Prostate gland (tissue), 2 donors: ENCODE data around the gene MYCBPAP. TPM values are rescaled to one million over a fixed set of nuclear protein-coding genes. Genes with fewer than 3 reads are reported as not detected.
A peak's percentile ranks its signal among the peaks of the same experiment; 100 is the strongest.

Experiments
- DNase-seq: peaks from one replicate; pipeline ENCODE4 v3.0.0-alpha.2; 2019; ENCODE audit warnings: low spot score
- H3K27ac ChIP-seq, 2 donors: fragments of 200-600 bp; sonication (generic); 2 replicates each; pipeline ENCODE4 v1.5.1; 2017 to 2019
- H3K27me3 ChIP-seq: fragments of 200-600 bp; sonication (generic); replicated peaks from 2 replicates; pipeline ENCODE4 v1.5.1; 2019; ENCODE audit not compliant: insufficient read depth
- H3K36me3 ChIP-seq, 2 donors: fragments of 200-600 bp; sonication (generic); 1 replicate in 1 of 2; 2 replicates in 1 of 2; pipeline versions ENCODE4 v1.5.1 to v1.8.1; 2017 to 2019
- H3K4me1 ChIP-seq: fragments of 200-600 bp; sonication (generic); replicated peaks from 2 replicates; pipeline ENCODE4 v1.5.1; 2019
- H3K4me3 ChIP-seq, 2 donors: fragments of 200-600 bp; sonication (generic); 2 replicates each; pipeline ENCODE4 v1.5.1; 2017 to 2019
- H3K9me3 ChIP-seq: fragments of 200-600 bp; sonication (generic); 2 replicates; pipeline ENCODE4 v1.5.1; 2017
- POLR2A ChIP-seq: fragments of 450-650 bp; IDR thresholded peaks from one replicate; pipeline ENCODE4 v1.6.1; 2016; ENCODE audit warnings: antibody characterized with exemption, mild to moderate bottlenecking
- POLR2AphosphoS5 ChIP-seq: sonication (generic); formaldehyde crosslinking; IDR thresholded peaks from one replicate; pipeline ENCODE4 v1.6.1; 2017; ENCODE audit warnings: antibody characterized with exemption
- WGBS: methylation state at CpG from one replicate; pipeline ENCODE4 v1.1.5; 2018; 5-methylcytosine and 5-hydroxymethylcytosine counted together
- intact Hi-C: fragments of 100-400 bp; cut with DNase I; formaldehyde crosslinking; loops from one replicate; pipeline ENCODE4 v1.14.2; 2022
- total RNA-seq, 2 donors: library from RNA; depleted of rRNA; stranded (reverse); fragments of >200 nt; gene quantifications; one replicate each; pipeline ENCODE4 v1.1.0, GENCODE V29; 2016
- TF ChIP-seq, protein P1 (sequence below), 4 experiments: fragments of 200-600 bp in 2 of 4; fragments of 450-650 bp in 2 of 4; sonication (generic) in 2 of 4; IDR thresholded peaks; 1 replicate in 3 of 4; 2 replicates in 1 of 4; pipeline ENCODE4 v1.5.1; 2016 to 2019; ENCODE audit warnings: antibody characterized with exemption in 4 of 4, mild to moderate bottlenecking in 2 of 4, moderate library complexity in 2 of 4

MYCBPAP gene
- total RNA-seq, 2 donors from 2014 or later, result 0.14 to 12.6 TPM

DNA sequence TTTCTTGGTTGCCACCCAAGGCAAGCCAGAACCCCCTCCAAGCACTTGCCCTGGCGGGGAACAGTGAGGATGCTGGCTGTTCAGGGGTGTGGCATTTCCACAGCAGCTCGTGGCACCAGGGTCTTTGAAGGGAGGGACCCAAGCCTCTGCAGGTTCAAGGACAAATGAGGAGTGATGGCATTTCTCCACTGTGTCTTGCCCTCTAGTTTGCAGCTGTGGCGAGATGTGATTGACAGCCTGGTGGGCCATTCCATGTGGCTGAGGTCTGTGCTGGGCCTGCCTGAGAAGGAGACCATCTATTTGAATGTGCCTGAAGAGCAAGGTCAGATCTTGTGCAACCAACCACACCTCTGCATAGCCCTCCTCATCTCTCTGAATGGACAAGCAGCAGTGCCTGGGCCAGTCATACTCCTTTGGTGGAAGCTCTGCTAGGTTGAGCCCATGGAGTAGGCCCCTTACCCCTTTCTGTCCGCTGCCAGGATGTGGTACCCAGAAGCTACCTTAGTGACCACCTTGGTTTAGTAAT, 19.8 kb downstream of the MYCBPAP start:
- WGBS, result 77% methylated on average over 4 of the region's 4 CpGs
- Histone ChIP-seq H3K36me3 (no peaks in the 10 kb centered on the region), H3K27me3 (no peaks in the 10 kb centered on the region), H3K27ac (no peak overlapping the region), H3K4me1 (peaks cover 5% of the 10 kb centered on the region), H3K9me3 (no peaks in the 10 kb centered on the region), H3K4me3 (no peak overlapping the region)
- intact Hi-C loops, result no loop called here
- no peak for TF ChIP-seq POLR2AphosphoS5
- TF ChIP-seq, protein P1, sequence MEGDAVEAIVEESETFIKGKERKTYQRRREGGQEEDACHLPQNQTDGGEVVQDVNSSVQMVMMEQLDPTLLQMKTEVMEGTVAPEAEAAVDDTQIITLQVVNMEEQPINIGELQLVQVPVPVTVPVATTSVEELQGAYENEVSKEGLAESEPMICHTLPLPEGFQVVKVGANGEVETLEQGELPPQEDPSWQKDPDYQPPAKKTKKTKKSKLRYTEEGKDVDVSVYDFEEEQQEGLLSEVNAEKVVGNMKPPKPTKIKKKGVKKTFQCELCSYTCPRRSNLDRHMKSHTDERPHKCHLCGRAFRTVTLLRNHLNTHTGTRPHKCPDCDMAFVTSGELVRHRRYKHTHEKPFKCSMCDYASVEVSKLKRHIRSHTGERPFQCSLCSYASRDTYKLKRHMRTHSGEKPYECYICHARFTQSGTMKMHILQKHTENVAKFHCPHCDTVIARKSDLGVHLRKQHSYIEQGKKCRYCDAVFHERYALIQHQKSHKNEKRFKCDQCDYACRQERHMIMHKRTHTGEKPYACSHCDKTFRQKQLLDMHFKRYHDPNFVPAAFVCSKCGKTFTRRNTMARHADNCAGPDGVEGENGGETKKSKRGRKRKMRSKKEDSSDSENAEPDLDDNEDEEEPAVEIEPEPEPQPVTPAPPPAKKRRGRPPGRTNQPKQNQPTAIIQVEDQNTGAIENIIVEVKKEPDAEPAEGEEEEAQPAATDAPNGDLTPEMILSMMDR (IDR thresholded peaks at IDR 0.05), result no peak
- TF ChIP-seq POLR2A, result no peak
- no peak for DNase-seq

- H3K36me3 ChIP-seq, result no peaks in the 10 kb centered on the region
- DNase-seq, result no peak
- 94% methylated on average over 7 of the region's 7 CpGs for WGBS
- peaks cover 5% of the 10 kb centered on the region for H3K4me1 ChIP-seq
- no peaks in the 10 kb centered on the region for H3K27me3 ChIP-seq
- no peaks in the 10 kb centered on the region for H3K9me3 ChIP-seq
- no peak overlapping the region for H3K27ac ChIP-seq
- intact Hi-C loops, result no loop called here
- TF ChIP-seq, protein P1 (IDR thresholded peaks at IDR 0.05), result no peak
- TF ChIP-seq POLR2A (no peak), POLR2AphosphoS5 (no peak)
- H3K4me3 ChIP-seq, result no peak overlapping the region
These were observed 21.6 kb downstream of the MYCBPAP start for GRCh38 chr17:50529849-50530248.

DNA sequence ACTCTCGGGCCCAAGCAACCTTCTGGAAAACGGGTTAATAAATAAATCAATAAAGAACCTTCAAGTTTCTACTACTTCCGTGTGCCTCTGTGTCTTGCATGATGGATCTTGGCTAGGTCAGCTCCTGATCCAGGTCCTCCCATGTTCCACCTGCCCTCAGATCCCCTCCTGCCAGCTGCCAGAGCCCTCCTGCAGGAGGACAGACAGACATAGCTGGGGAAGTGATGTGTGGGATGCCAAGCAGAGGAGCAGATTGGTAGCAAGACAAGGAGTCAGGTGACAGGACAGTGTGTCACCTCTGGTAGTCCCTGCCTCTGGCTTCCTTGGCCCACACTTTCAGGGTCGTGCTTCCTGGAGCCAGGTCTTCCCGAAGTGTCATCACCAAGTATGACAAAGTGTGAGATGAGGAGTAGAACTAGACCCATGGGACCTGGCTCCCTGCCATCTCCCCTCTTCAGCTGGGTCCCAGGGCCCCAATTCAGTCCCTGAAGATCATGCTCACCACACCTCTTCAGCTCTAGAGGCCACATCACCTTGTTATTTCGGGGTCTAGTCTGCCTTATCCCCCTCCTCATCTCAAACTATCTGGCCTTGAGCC, 23.3 kb downstream of the MYCBPAP start:
- H3K27me3 ChIP-seq, result no peaks in the 10 kb centered on the region
- intact Hi-C loops, result no loop called here
- DNase-seq, result no peak
- no peak overlapping the region for H3K4me3 ChIP-seq
- H3K4me1 ChIP-seq, result peaks cover 11% of the 10 kb centered on the region
- H3K27ac ChIP-seq, result peak overlapping the region in 1 of 2 donors; percentile 85
- TF ChIP-seq, protein P1 (IDR thresholded peaks at IDR 0.05), result no peak
- TF ChIP-seq POLR2AphosphoS5 (no peak), POLR2A (no peak)
- no peaks in the 10 kb centered on the region for H3K36me3 ChIP-seq
- no peaks in the 10 kb centered on the region for H3K9me3 ChIP-seq
- WGBS, result 57% methylated on average over 6 of the region's 6 CpGs

- intact Hi-C loops, result no loop called here
- Histone ChIP-seq H3K27ac (peak within 1 kb of the TSS; percentile 83 to 85), H3K27me3 (no peaks in the 10 kb centered on the region), H3K36me3 (peaks cover 0 to 3% of the 10 kb centered on the region in 2 donors), H3K4me1 (peaks cover 11% of the 10 kb centered on the region), H3K9me3 (no peaks in the 10 kb centered on the region), H3K4me3 (peak within 1 kb of the TSS; percentile 53 to 64)
- DNase-seq, result peak; percentile 90
- TF ChIP-seq POLR2A, result peak; percentile 82
- TF ChIP-seq, protein P1 (IDR thresholded peaks at IDR 0.05), result peak in 2 of 4 experiments; percentile 43 to 53
- peak; percentile 86 for TF ChIP-seq POLR2AphosphoS5
- WGBS, result 1% methylated on average over 21 of the region's 21 CpGs
These were observed 24.3 kb downstream of the MYCBPAP start, which contains the start of gene EPN3 for GRCh38 chr17:50532452-50533024. Gene EPN3, plus strand, starts transcription at chr17:50532735. Its CDS starts 3,822 bp downstream, at chr17:50536557.
